Liver (tissue), 9 donors: ENCODE results near the gene CELF1. TPM values are rescaled to one million over a fixed set of nuclear protein-coding genes. Genes with fewer than 3 reads are reported as not detected.

ENCODE experiments used
- DNase-seq: peaks from one replicate; pipeline ENCODE4 v3.0.0-alpha.2; 2017; ENCODE audit warnings: low spot score
- H3K27ac ChIP-seq, 2 donors: one replicate each; pipeline ENCODE4 v1.7.0; 2013; ENCODE audit warnings: inconsistent platforms in 2 of 2, low read length in 2 of 2, control low read depth in 1 of 2, low read depth in 1 of 2, mild to moderate bottlenecking in 1 of 2
- H3K27me3 ChIP-seq, 4 donors: one replicate each; pipeline versions ENCODE4 v1.6.1 to v1.7.0; 2013; ENCODE audit warnings: low read length in 3 of 4, inconsistent platforms in 1 of 4, mild to moderate bottlenecking in 1 of 4, moderate library complexity in 1 of 4; ENCODE audit not compliant: control insufficient read depth in 4 of 4, insufficient read depth in 4 of 4
- H3K36me3 ChIP-seq, 4 donors: one replicate each; pipeline versions ENCODE4 v1.6.1 to v1.7.0; 2013; ENCODE audit warnings: low read length in 3 of 4, mild to moderate bottlenecking in 3 of 4, low read depth in 1 of 4, moderate library complexity in 1 of 4; ENCODE audit not compliant: control insufficient read depth in 4 of 4, insufficient read depth in 3 of 4
- H3K4me1 ChIP-seq, 4 donors: one replicate each; pipeline versions ENCODE4 v1.6.1 to v1.7.0; 2013; ENCODE audit warnings: low read length in 3 of 4, mild to moderate bottlenecking in 3 of 4, moderate library complexity in 1 of 4; ENCODE audit not compliant: control insufficient read depth in 4 of 4, insufficient read depth in 4 of 4
- H3K4me3 ChIP-seq, 3 donors: one replicate each; pipeline versions ENCODE4 v1.6.1 to v1.7.0; 2013; ENCODE audit warnings: low read length in 3 of 3, control low read depth in 1 of 3, low read depth in 1 of 3, mild to moderate bottlenecking in 1 of 3
- H3K9ac ChIP-seq, 2 donors: one replicate each; pipeline ENCODE4 v1.7.0; 2013; ENCODE audit warnings: low read length in 2 of 2, mild to moderate bottlenecking in 2 of 2, moderate library complexity in 2 of 2, control low read depth in 1 of 2, low read depth in 1 of 2
- H3K9me3 ChIP-seq, 4 donors: one replicate each; pipeline versions ENCODE4 v1.6.1 to v1.7.0; 2013; ENCODE audit warnings: low read length in 3 of 4; ENCODE audit not compliant: control insufficient read depth in 4 of 4
- ATF3 ChIP-seq: IDR thresholded peaks from 2 replicates; pipeline ENCODE4 v1.6.1; 2016; ENCODE audit warnings: antibody characterized with exemption
- CTCF ChIP-seq: fragments of 150-350 bp; IDR thresholded peaks from 2 replicates; pipeline ENCODE4 v1.5.1; 2017; ENCODE audit warnings: improper control_type of control experiment, low read depth, low read length; ENCODE audit not compliant: missing input control
- EGR1 ChIP-seq, 2 donors: IDR thresholded peaks; 2 replicates each; pipeline ENCODE4 v1.6.1; 2016 to 2018; ENCODE audit warnings: antibody characterized with exemption in 2 of 2, low read depth in 2 of 2
- HNF4G ChIP-seq: IDR thresholded peaks from 2 replicates; pipeline ENCODE4 v1.6.1; 2016; ENCODE audit warnings: antibody characterized with exemption
- JUND ChIP-seq, 2 donors: IDR thresholded peaks; 2 replicates each; pipeline ENCODE4 v1.6.1; 2016; ENCODE audit warnings: antibody characterized with exemption in 2 of 2
- RAD21 ChIP-seq, 2 donors: IDR thresholded peaks; 2 replicates each; pipeline ENCODE4 v1.6.1; 2016; ENCODE audit warnings: antibody characterized with exemption in 2 of 2, mild to moderate bottlenecking in 2 of 2
- REST ChIP-seq: IDR thresholded peaks from 2 replicates; pipeline ENCODE4 v1.6.1; 2016; ENCODE audit warnings: antibody characterized with exemption, mild to moderate bottlenecking
- TAF1 ChIP-seq: conservative IDR thresholded peaks from 2 replicates; pipeline ENCODE4 v1.6.1; 2016; ENCODE audit warnings: antibody characterized with exemption, mild to moderate bottlenecking
- ZBTB33 ChIP-seq: IDR thresholded peaks from 2 replicates; pipeline ENCODE4 v1.6.1; 2016; ENCODE audit warnings: antibody characterized with exemption
- WGBS: extraction: QIAGEN DNeasy Blood & Tissue Kit; methylation state at CpG from one replicate; pipeline ENCODE4 v1.1.7; 2013; 5-methylcytosine and 5-hydroxymethylcytosine counted together
- polyA plus RNA-seq, 2 donors: library from polyadenylated mRNA; stranded (reverse) in 1 of 2; unstranded in 1 of 2; fragments of 200-250 nt in 1 of 2; fragments of >200 nt in 1 of 2; fragmentation: Nextera tagmentation in 1 of 2; extraction: Ambion mirVana in 1 of 2; gene quantifications; one replicate each; pipeline versions ENCODE4 v1.2.1 to v1.2.3, GENCODE V29; 2013 to 2015
- total RNA-seq, 2 donors: library from RNA; depleted of rRNA; stranded (reverse); fragments of >200 nt; gene quantifications; one replicate each; pipeline ENCODE4 v1.2.3, GENCODE V29; 2014
- donor health status: healthy.
- donor health status: healthy.
- donor health status: healthy.
- donor health status: healthy.
- donor health status: healthy.

The CELF1 gene
- total and polyA plus RNA-seq, 4 donors: 23.5 to 139 (median 60.3) TPM

- no peak for TF ChIP-seq ZBTB33
- TF ChIP-seq ATF3: no peak
- no peak for TF ChIP-seq EGR1 (IDR thresholded peaks at IDR 0.05; ENCODE audit: low read depth in 2 of 2)
These were observed 69.5 kb downstream of the CELF1 start (continued) for GRCh38 chr11:47483457-47483856.

GRCh38 chr11:47480762-47481161 lies 72.2 kb downstream of the CELF1 start:
- Histone ChIP-seq H3K27ac (no peak overlapping the region), H3K9me3 (no peaks in the 10 kb centered on the region), H3K36me3 (peaks cover 18 to 87% (median 68%) of the 10 kb centered on the region in 4 donors), H3K4me1 (no peaks in the 10 kb centered on the region), H3K9ac (no peak overlapping the region), H3K4me3 (no peak overlapping the region), H3K27me3 (no peaks in the 10 kb centered on the region)
- WGBS: 84% methylated on average over 6 of the region's 6 CpGs
- DNase-seq: no peak
- TF ChIP-seq TAF1: no peak
- no peak for TF ChIP-seq ZBTB33
- TF ChIP-seq CTCF: peak; percentile 3
- TF ChIP-seq JUND (IDR thresholded peaks at IDR 0.05): no peak
- TF ChIP-seq HNF4G: no peak
- no peak for TF ChIP-seq REST
- peak; percentile 40 to 46 for TF ChIP-seq RAD21 (IDR thresholded peaks at IDR 0.05)
